ENCODE results near the gene BCAS3. TPM values are rescaled to one million over a fixed set of nuclear protein-coding genes. Genes with fewer than 3 reads are reported as not detected.
A peak's percentile ranks its signal among the peaks of the same experiment; 100 is the strongest.

The BCAS3 gene
- total RNA-seq, 2 experiments from 2014 or later = 5.1 to 6.9 TPM

- DNase-seq = no peak
- Mint-ChIP-seq H3K4me1 (ENCODE audit: low read depth) (peaks cover 8% of the 10 kb centered on the region), H3K27me3 (no peaks in the 10 kb centered on the region), H3K4me3 (no peak overlapping the region), H3K36me3 (ENCODE audit: low read depth) (peaks cover 2% of the 10 kb centered on the region), H3K9me3 (no peaks in the 10 kb centered on the region), H3K27ac (peak overlapping the region; percentile 25)
- intact Hi-C loops (cut with micrococcal nuclease) = no loop called here
- ChIA-PET CTCF (interaction anchor here (0.8 to 1.9 kb wide), 4 partner anchors 8 to 22 kb away, joined by 3 to 11 read pairs (median 5); no protein-coding TSS in a partner anchor), POLR2A (interaction anchor here (1.6 kb wide), 1 partner anchor 32 kb away, joined by 3 read pairs; no protein-coding TSS in a partner anchor)
- TF ChIP-seq, protein P1, sequence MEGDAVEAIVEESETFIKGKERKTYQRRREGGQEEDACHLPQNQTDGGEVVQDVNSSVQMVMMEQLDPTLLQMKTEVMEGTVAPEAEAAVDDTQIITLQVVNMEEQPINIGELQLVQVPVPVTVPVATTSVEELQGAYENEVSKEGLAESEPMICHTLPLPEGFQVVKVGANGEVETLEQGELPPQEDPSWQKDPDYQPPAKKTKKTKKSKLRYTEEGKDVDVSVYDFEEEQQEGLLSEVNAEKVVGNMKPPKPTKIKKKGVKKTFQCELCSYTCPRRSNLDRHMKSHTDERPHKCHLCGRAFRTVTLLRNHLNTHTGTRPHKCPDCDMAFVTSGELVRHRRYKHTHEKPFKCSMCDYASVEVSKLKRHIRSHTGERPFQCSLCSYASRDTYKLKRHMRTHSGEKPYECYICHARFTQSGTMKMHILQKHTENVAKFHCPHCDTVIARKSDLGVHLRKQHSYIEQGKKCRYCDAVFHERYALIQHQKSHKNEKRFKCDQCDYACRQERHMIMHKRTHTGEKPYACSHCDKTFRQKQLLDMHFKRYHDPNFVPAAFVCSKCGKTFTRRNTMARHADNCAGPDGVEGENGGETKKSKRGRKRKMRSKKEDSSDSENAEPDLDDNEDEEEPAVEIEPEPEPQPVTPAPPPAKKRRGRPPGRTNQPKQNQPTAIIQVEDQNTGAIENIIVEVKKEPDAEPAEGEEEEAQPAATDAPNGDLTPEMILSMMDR (IDR thresholded peaks at IDR 0.05) = no peak
- no peak for ATAC-seq
Measured at GRCh38 chr17:60631119-60631518, 46.5 kb upstream of the BCAS3 start.

DNA sequence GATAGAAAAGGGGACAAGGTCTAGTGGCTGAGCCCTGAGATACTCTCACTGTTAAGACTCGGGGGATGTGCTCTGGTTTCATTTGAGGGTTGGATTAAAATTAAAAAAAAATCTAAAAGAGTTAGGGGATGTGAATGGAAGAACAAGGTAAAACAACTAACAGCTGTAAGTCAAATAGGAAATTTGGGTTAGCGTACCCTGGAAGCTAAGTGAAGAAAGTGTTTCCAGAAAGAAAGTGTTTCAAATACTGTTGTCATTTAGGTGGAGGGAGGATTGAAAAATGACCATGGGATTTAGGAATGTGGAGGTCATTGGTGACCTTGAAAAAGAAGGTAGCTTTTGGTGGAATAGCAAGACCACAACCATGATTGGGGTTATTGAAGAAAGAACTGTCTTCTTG is 40.0 kb upstream of the BCAS3 start:
- no peaks in the 10 kb centered on the region for H3K9me3 Mint-ChIP-seq
- no peak overlapping the region for H3K4me3 Mint-ChIP-seq
- ChIA-PET CTCF (interaction anchor here (0.7 to 3.0 kb wide), 33 partner anchors 8 to 690 kb away, joined by 3 to 20 read pairs (median 5); partner anchors contain the start of genes BCAS3 and PPM1D), POLR2A (interaction anchor here (1.2 to 3.0 kb wide), 2 partner anchors 38 to 112 kb away, joined by 3 to 14 read pairs; partner anchors contain the start of gene PPM1D)
- peaks cover 13% of the 10 kb centered on the region for H3K4me1 Mint-ChIP-seq (ENCODE audit: low read depth)
- no peak for DNase-seq
- intact Hi-C loops (cut with micrococcal nuclease) = no loop called here
- peak overlapping the region; percentile 2 for H3K27ac Mint-ChIP-seq
- no peak for ATAC-seq
- H3K27me3 Mint-ChIP-seq = no peaks in the 10 kb centered on the region
- TF ChIP-seq, protein P1 (IDR thresholded peaks at IDR 0.05) = no peak
- peaks cover 10% of the 10 kb centered on the region for H3K36me3 Mint-ChIP-seq (ENCODE audit: low read depth)

DNA sequence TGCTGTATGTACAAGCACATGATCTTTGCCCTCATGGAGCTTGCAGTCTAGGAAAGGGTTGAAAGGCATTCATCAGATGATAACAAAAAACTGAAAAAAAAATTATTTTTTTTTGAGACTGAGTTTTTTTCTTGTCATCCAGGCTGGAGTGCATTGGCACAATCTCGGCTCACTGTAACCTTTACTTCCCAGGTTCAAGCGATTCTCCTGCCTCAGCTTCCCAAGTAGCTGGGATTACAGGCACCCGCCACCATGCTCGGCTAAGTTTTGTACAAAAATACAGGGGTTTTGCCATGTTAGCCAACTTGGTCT is 38.7 kb upstream of the BCAS3 start:
- no peak for ATAC-seq
- H3K9me3 Mint-ChIP-seq = no peaks in the 10 kb centered on the region
- intact Hi-C loops (cut with micrococcal nuclease) = no loop called here
- H3K4me3 Mint-ChIP-seq = no peak overlapping the region
- peaks cover 13% of the 10 kb centered on the region for H3K4me1 Mint-ChIP-seq (ENCODE audit: low read depth)
- CTCF ChIA-PET = interaction anchor here (0.6 to 3.0 kb wide), 26 partner anchors 8 to 218 kb away, joined by 3 to 20 read pairs (median 4); partner anchors contain the start of genes APPBP2, BCAS3 and PPM1D
- H3K27me3 Mint-ChIP-seq = no peaks in the 10 kb centered on the region
- no peak for DNase-seq
- H3K27ac Mint-ChIP-seq = no peak overlapping the region
- peaks cover 13% of the 10 kb centered on the region for H3K36me3 Mint-ChIP-seq (ENCODE audit: low read depth)
- POLR2A ChIA-PET = interaction anchor here (3.0 kb wide), 1 partner anchor 39 kb away, joined by 14 read pairs; the partner anchor contains the start of gene PPM1D
- TF ChIP-seq, protein P1 (IDR thresholded peaks at IDR 0.05) = no peak

GRCh38 chr17:60640503-60640902 is 37.1 kb upstream of the BCAS3 start:
- Mint-ChIP-seq H3K9me3 (no peaks in the 10 kb centered on the region), H3K4me1 (ENCODE audit: low read depth) (peaks cover 13% of the 10 kb centered on the region), H3K36me3 (ENCODE audit: low read depth) (peaks cover 11% of the 10 kb centered on the region), H3K27ac (no peak overlapping the region), H3K4me3 (no peak overlapping the region), H3K27me3 (no peaks in the 10 kb centered on the region)
- no peak for ATAC-seq
- POLR2A ChIA-PET = no interaction called here
- TF ChIP-seq, protein P1 (IDR thresholded peaks at IDR 0.05) = no peak
- intact Hi-C loops (cut with micrococcal nuclease) = no loop called here
- no peak for DNase-seq
- CTCF ChIA-PET = interaction anchor here (0.7 to 1.8 kb wide), 6 partner anchors 10 to 175 kb away, joined by 3 to 11 read pairs (median 5); partner anchors contain the start of gene BCAS3

GRCh38 chr17:60641126-60641525 is 36.5 kb upstream of the BCAS3 start:
- H3K27ac Mint-ChIP-seq = no peak overlapping the region
- POLR2A ChIA-PET = interaction anchor here (0.6 kb wide), 1 partner anchor 34 kb away, joined by 3 read pairs; no protein-coding TSS in a partner anchor
- TF ChIP-seq, protein P1 (IDR thresholded peaks at IDR 0.05) = no peak
- H3K27me3 Mint-ChIP-seq = no peaks in the 10 kb centered on the region
- CTCF ChIA-PET = interaction anchor here (0.9 to 1.3 kb wide), 4 partner anchors 10 to 36 kb away, joined by 3 to 6 read pairs (median 5); partner anchors contain the start of gene BCAS3
- DNase-seq (no peak), ATAC-seq (no peak)
- no peak overlapping the region for H3K4me3 Mint-ChIP-seq
- H3K4me1 Mint-ChIP-seq (ENCODE audit: low read depth) = peaks cover 14% of the 10 kb centered on the region
- peaks cover 11% of the 10 kb centered on the region for H3K36me3 Mint-ChIP-seq (ENCODE audit: low read depth)
- H3K9me3 Mint-ChIP-seq = no peaks in the 10 kb centered on the region
- intact Hi-C loops (cut with micrococcal nuclease) = no loop called here

Data from activated CD8-positive, alpha-beta T cell treated with anti-CD3 and anti-CD28 coated beads for 36 hours (primary cell).